Subcutaneous adipose tissue (tissue), 4 donors: ENCODE measurements around the gene ZNF574. TPM values are rescaled to one million over a fixed set of nuclear protein-coding genes. Genes with fewer than 3 reads are reported as not detected.

Experiments
- total RNA-seq, 4 donors: library from RNA; depleted of rRNA; stranded (reverse); fragments of >200 nt; gene quantifications; one replicate each; pipeline ENCODE4 v1.1.0, GENCODE V29; 2016
- TF ChIP-seq, protein P1 (sequence below): fragments of 450-650 bp; IDR thresholded peaks from one replicate; pipeline ENCODE4 v1.5.1; 2016; ENCODE audit warnings: low read depth, mild to moderate bottlenecking, control low read depth, antibody characterized with exemption, moderate library complexity

The ZNF574 gene
- total RNA-seq, 4 donors from 2014 or later: 8.2 to 11.7 (median 9.9) TPM

DNA sequence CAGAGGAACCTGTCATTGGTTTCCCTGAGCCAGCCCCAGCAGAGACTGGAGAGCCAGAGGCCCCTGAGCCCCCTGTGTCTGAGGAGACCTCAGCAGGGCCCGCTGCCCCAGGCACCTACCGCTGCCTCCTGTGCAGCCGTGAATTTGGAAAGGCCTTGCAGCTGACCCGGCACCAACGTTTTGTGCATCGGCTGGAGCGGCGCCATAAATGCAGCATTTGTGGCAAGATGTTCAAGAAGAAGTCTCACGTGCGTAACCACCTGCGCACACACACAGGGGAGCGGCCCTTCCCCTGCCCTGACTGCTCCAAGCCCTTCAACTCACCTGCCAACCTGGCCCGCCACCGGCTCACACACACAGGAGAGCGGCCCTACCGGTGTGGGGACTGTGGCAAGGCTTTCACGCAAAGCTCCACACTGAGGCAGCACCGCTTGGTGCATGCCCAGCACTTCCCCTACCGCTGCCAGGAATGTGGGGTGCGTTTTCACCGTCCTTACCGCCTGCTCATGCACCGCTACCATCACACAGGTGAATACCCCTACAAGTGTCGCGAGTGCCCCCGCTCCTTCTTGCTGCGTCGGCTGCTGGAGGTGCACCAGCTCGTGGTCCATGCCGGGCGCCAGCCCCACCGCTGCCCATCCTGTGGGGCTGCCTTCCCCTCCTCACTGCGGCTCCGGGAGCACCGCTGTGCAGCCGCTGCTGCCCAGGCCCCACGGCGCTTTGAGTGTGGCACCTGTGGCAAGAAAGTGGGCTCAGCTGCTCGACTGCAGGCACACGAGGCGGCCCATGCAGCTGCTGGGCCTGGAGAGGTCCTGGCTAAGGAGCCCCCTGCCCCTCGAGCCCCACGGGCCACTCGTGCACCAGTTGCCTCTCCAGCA is 4.2 kb downstream of the ZNF574 start:
- TF ChIP-seq, protein P1, sequence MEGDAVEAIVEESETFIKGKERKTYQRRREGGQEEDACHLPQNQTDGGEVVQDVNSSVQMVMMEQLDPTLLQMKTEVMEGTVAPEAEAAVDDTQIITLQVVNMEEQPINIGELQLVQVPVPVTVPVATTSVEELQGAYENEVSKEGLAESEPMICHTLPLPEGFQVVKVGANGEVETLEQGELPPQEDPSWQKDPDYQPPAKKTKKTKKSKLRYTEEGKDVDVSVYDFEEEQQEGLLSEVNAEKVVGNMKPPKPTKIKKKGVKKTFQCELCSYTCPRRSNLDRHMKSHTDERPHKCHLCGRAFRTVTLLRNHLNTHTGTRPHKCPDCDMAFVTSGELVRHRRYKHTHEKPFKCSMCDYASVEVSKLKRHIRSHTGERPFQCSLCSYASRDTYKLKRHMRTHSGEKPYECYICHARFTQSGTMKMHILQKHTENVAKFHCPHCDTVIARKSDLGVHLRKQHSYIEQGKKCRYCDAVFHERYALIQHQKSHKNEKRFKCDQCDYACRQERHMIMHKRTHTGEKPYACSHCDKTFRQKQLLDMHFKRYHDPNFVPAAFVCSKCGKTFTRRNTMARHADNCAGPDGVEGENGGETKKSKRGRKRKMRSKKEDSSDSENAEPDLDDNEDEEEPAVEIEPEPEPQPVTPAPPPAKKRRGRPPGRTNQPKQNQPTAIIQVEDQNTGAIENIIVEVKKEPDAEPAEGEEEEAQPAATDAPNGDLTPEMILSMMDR: no peak

DNA sequence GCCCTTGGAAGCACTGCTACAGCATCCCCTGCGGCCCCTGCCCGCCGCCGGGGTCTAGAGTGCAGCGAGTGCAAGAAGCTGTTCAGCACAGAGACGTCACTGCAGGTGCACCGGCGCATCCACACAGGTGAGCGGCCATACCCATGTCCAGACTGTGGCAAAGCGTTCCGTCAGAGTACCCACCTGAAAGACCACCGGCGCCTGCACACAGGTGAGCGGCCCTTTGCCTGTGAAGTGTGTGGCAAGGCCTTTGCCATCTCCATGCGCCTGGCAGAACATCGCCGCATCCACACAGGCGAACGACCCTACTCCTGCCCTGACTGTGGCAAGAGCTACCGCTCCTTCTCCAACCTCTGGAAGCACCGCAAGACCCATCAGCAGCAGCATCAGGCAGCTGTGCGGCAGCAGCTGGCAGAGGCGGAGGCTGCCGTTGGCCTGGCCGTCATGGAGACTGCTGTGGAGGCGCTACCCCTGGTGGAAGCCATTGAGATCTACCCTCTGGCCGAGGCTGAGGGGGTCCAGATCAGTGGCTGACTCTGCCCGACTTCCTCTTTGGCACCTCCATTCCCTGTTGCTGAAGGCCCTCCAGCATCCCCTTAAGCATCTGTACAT is 4.9 kb downstream of the ZNF574 start:
- TF ChIP-seq, protein P1: no peak

DNA sequence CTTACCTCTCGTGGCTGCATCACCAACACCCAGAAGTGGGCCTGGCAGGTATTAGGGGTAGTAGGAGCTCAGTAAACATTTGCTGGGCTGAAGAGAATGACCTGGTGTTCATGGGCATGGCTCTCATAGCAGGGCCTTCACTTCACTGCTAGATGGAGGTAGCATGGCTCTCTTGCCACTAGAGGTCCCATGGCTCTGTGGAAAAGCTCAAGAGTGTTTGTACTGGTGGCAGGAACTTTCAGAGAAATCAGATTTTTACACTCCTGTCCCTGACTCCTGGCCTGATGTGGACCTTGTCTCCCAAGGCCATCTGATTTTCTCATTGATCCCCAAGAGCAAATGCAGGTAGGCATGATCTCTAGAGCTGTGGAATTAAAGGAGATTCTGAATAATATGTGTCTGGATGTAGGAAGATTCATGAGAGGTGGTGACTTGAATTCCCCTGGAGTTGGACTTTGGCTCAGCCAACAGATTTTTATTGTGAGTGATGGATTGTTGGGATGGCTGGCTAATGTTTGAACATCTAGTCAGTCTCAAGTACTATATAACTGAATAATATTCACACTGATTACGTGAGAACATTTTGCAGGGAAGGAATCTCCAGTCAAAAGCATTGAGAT is 5.7 kb downstream of the ZNF574 start:
- TF ChIP-seq, protein P1: no peak

DNA sequence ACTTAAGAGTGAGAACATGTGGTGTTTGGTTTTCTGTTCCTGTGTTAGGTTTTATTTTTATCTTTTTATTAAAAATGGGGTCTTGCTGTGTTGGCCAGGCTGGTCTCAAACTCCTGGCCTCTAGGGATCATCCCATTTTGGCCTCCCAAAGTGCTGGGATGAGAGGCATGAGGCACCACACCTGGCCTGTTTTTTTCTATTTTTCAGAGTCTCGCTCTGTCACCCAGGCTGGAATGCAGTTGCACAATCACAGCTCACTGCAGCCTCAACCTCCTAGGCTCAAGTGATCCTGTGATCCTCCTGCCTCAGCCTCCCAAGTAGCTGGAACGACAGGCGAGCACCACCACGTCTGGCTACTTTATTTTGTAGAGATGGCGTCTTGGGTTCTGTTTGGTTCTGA is 7.6 kb downstream of the ZNF574 start:
- TF ChIP-seq, protein P1: no peak

DNA sequence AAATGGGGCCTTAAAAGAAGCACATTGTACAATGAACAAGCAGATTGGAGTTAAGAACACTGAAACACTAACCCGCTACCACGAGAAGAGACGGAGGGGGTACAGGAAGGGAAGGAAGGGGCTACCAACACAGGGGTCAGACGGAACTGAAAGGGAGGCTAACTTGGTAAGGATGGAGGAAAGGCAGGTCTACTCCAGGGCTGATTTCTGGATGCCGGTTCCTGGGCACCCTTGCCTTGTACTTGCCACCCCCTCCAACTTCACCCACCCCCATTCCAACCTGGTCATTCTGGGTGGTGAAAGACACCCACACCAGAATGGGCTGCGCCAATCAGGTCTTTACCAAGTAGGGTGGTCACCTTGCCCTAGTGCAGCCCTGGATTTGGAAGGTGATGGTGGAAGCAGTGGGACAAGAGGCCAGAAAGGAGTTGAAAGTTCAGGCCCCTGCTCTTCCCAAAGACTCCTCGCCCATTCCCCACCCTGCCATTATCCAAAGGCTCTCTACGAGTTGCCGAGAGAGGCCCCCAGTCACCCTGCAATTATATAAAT is 10.3 kb downstream of the ZNF574 start:
- TF ChIP-seq, protein P1: no peak

DNA sequence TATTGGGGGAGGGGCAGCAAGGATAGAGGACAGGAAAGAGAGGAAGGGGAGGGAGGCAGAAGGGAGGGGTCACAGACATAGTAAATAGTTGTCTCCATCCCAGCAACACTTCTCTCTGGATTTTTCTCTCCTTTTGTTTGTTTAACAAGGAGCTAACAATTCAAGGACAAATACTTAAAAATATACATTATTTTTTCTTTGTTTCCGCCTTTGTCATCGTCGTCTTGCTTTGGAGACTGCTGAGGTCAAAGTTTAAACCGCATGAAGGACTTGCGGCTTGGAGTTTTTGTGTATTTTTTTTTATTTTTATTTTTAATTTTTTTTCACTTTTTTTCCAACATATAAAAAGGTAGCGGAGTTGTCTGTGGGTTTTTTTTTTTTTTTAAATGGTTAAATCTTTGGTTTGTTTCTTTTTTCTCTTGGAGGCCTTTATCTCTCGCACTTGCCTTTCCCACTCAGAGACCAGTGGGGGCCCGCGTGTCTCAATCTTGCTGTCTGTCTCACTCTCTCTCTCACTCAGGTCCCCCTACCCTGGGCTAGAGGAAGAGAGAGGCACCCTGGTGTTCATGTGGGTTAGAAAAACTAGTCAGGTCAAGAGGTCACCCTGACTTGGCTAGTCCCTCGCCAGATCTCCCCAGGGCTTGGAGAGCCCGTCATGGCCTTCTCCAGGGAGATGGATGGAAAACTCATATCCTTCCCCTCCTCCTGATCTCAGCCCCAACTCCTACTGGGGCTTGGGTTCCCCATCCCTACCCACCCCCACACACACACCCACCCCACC is 11.0 kb downstream of the ZNF574 start:
- TF ChIP-seq, protein P1: no peak
